Suprapubic skin (tissue), 4 donors: ENCODE results near the gene LCN9.

ENCODE experiments used
- CTCF ChIP-seq, 2 donors: fragments of 200-600 bp in 1 of 2; fragments of 450-650 bp in 1 of 2; sonication (generic) in 1 of 2; IDR thresholded peaks; one replicate each; pipeline ENCODE4 v1.5.1; 2016 to 2019; ENCODE audit warnings: antibody characterized with exemption in 2 of 2, mild to moderate bottlenecking in 1 of 2, moderate library complexity in 1 of 2
- POLR2A ChIP-seq, 2 donors: fragments of 450-650 bp; IDR thresholded peaks; one replicate each; pipeline ENCODE4 v1.6.1; 2017; ENCODE audit warnings: antibody characterized with exemption in 2 of 2, mild to moderate bottlenecking in 2 of 2, moderate library complexity in 2 of 2
- POLR2AphosphoS5 ChIP-seq, 3 donors: sonication (generic); formaldehyde crosslinking; IDR thresholded peaks; one replicate each; pipeline ENCODE4 v1.6.1; 2017; ENCODE audit warnings: antibody characterized with exemption in 3 of 3

GRCh38 chr9:135673941-135674340 is 10.8 kb downstream of the LCN9 start:
- TF ChIP-seq POLR2AphosphoS5 (IDR thresholded peaks at IDR 0.05) (no peak), POLR2A (IDR thresholded peaks at IDR 0.05) (no peak), CTCF (IDR thresholded peaks at IDR 0.05) (no peak)
